ENCODE results near the gene DCAF6.
"Not testable (repeated sequence)": the region's sequence is repeated elsewhere in the genome, so short reads cannot be mapped to it uniquely, and the experiment has no call there.

The DCAF6 gene

GRCh38 chr1:167928457-167928852 lies 8.0 kb upstream of the DCAF6 start:
- DNase-seq (ENCODE audit: low read depth in 1 of 2, low spot score in 1 of 2), result no peak
- in situ Hi-C loops (cut with HindIII; ENCODE audit: low pct_unique_long_range_greater_than_20kb, low sequenced_read_pairs), result no loop called here
- no peak for TF ChIP-seq JUND (IDR thresholded peaks at IDR 0.05; ENCODE audit: low read depth)

- in situ Hi-C loops (cut with HindIII; ENCODE audit: low pct_unique_long_range_greater_than_20kb, low sequenced_read_pairs); DNase-seq (ENCODE audit: low read depth in 1 of 2, low spot score in 1 of 2): not testable (repeated sequence)
These were observed 7.6 kb upstream of the DCAF6 start for GRCh38 chr1:167928919-167929318.

- no peak for TF ChIP-seq JUND (IDR thresholded peaks at IDR 0.05; ENCODE audit: low read depth)
- no peak for DNase-seq (ENCODE audit: low read depth in 1 of 2, low spot score in 1 of 2)
- in situ Hi-C loops (cut with HindIII; ENCODE audit: low pct_unique_long_range_greater_than_20kb, low sequenced_read_pairs), result no loop called here
These were observed 6.8 kb upstream of the DCAF6 start for GRCh38 chr1:167929725-167930124.

- no peak for TF ChIP-seq JUND (IDR thresholded peaks at IDR 0.05; ENCODE audit: low read depth)
- in situ Hi-C loops (cut with HindIII; ENCODE audit: low pct_unique_long_range_greater_than_20kb, low sequenced_read_pairs), result no loop called here
- DNase-seq (ENCODE audit: low read depth in 1 of 2, low spot score in 1 of 2), result no peak
These were observed 2.7 kb upstream of the DCAF6 start for GRCh38 chr1:167933788-167934187.

- in situ Hi-C loops (cut with HindIII; ENCODE audit: low pct_unique_long_range_greater_than_20kb, low sequenced_read_pairs), result no loop called here
- no peak for DNase-seq (ENCODE audit: low read depth in 1 of 2, low spot score in 1 of 2)
- TF ChIP-seq JUND (IDR thresholded peaks at IDR 0.05; ENCODE audit: low read depth), result no peak
These were observed 1.9 kb upstream of the DCAF6 start for GRCh38 chr1:167934426-167935215.

- in situ Hi-C loops (cut with HindIII; ENCODE audit: low pct_unique_long_range_greater_than_20kb, low sequenced_read_pairs), result no loop called here
- peak; percentile 33 to 58 for DNase-seq (ENCODE audit: low read depth in 1 of 2, low spot score in 1 of 2)
- no peak for TF ChIP-seq JUND (IDR thresholded peaks at IDR 0.05; ENCODE audit: low read depth)
These were observed 1.0 kb upstream of the DCAF6 start for GRCh38 chr1:167935216-167936067.

GRCh38 chr1:167936930-167937708 lies 636 bp downstream of the DCAF6 start, which contains the start of gene MPC2:
TSS of gene MPC2 (minus strand) at chr1:167937072. CDS start at chr1:167935841, 1,231 bp downstream.
- in situ Hi-C loops (cut with HindIII; ENCODE audit: low pct_unique_long_range_greater_than_20kb, low sequenced_read_pairs), result no loop called here
- DNase-seq (ENCODE audit: low read depth in 1 of 2, low spot score in 1 of 2), result peak; percentile 70 to 79

GRCh38 chr1:167937709-167938010 lies 1.2 kb downstream of the DCAF6 start:
- in situ Hi-C loops (cut with HindIII; ENCODE audit: low pct_unique_long_range_greater_than_20kb, low sequenced_read_pairs), result no loop called here
- no peak for DNase-seq (ENCODE audit: low read depth in 1 of 2, low spot score in 1 of 2)
- no peak for TF ChIP-seq JUND (IDR thresholded peaks at IDR 0.05; ENCODE audit: low read depth)

More at GRCh38 chr1:167936930-167937708, 636 bp downstream of the DCAF6 start, which contains the start of gene MPC2:
- no peak for TF ChIP-seq JUND (IDR thresholded peaks at IDR 0.05; ENCODE audit: low read depth)

GRCh38 chr1:167938080-167938636 lies 1.7 kb downstream of the DCAF6 start:
- in situ Hi-C loops (cut with HindIII; ENCODE audit: low pct_unique_long_range_greater_than_20kb, low sequenced_read_pairs), result no loop called here
- DNase-seq (ENCODE audit: low read depth in 1 of 2, low spot score in 1 of 2), result peak in 1 of 2 experiments; percentile 18
- no peak for TF ChIP-seq JUND (IDR thresholded peaks at IDR 0.05; ENCODE audit: low read depth)

GRCh38 chr1:167940264-167940663 lies 3.8 kb downstream of the DCAF6 start:
- DNase-seq (ENCODE audit: low read depth in 1 of 2, low spot score in 1 of 2), result no peak
- in situ Hi-C loops (cut with HindIII; ENCODE audit: low pct_unique_long_range_greater_than_20kb, low sequenced_read_pairs), result no loop called here
- TF ChIP-seq JUND (IDR thresholded peaks at IDR 0.05; ENCODE audit: low read depth), result no peak

GRCh38 chr1:167943541-167943940 lies 7.1 kb downstream of the DCAF6 start:
- in situ Hi-C loops (cut with HindIII; ENCODE audit: low pct_unique_long_range_greater_than_20kb, low sequenced_read_pairs), result no loop called here
- TF ChIP-seq JUND (IDR thresholded peaks at IDR 0.05; ENCODE audit: low read depth), result no peak
- no peak for DNase-seq (ENCODE audit: low read depth in 1 of 2, low spot score in 1 of 2)

GRCh38 chr1:167947733-167948132 lies 11.2 kb downstream of the DCAF6 start:
- no peak for DNase-seq (ENCODE audit: low read depth in 1 of 2, low spot score in 1 of 2)
- TF ChIP-seq JUND (IDR thresholded peaks at IDR 0.05; ENCODE audit: low read depth), result no peak
- in situ Hi-C loops (cut with HindIII; ENCODE audit: low pct_unique_long_range_greater_than_20kb, low sequenced_read_pairs), result no loop called here

Measured in T47D (cell line).